Glomerular endothelial cell (primary cell): ENCODE measurements around the gene MORC3. TPM values are rescaled to one million over a fixed set of nuclear protein-coding genes. Genes with fewer than 3 reads are reported as not detected.

ENCODE experiments used
- DNase-seq: peaks from one replicate; pipeline ENCODE4 v3.0.0-alpha.2; 2011; ENCODE audit warnings: low read depth, low spot score; ENCODE audit errors: extremely low read depth
- total RNA-seq: library from RNA; depleted of rRNA; stranded (reverse); fragments of >200 nt; gene quantifications from 2 replicates; pipeline ENCODE4 v1.2.3, GENCODE V29; 2015

The MORC3 gene
- total RNA-seq, 1 donor from 2014 or later = 25.9 TPM

DNA sequence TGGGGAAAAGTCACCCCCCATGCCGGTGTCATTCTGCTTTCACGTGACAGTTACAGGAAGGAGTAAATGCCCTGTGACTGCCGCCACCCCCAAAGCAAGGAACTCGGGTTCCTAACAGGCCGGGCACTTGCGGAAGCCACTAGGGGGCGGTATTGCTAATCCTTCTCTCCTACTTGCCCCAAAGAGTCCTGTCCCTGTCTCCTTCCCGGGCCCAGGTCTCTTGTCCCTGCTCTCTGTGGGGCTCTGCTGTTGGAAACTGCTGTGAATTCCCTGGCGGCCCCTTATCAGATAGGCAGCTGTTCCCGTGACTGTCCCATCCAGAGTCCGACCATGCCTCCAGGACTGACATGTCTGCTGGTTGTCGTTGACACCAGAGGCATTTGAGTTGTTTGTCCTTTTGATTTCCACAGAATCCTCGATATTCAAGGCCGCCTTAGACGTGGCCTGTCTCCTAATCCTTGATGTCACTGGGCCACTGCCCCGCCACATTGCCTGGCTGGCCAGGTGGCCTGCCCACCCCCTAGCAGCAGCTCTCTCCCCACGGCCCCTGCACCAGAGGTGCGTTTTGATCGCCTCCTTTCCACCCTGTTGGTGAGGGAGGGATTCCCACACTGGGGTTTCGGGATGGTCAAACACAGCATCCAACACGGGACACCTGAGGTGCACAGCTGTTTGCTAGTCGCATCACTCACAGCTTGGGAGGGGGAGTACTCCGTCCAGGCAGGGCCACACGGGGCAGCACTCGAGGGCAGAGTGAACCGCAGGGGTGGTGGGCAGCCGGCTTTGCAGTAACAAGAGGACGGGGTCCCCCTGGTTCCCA lies 102.5 kb downstream of the MORC3 start:
- DNase-seq = no peak

DNA sequence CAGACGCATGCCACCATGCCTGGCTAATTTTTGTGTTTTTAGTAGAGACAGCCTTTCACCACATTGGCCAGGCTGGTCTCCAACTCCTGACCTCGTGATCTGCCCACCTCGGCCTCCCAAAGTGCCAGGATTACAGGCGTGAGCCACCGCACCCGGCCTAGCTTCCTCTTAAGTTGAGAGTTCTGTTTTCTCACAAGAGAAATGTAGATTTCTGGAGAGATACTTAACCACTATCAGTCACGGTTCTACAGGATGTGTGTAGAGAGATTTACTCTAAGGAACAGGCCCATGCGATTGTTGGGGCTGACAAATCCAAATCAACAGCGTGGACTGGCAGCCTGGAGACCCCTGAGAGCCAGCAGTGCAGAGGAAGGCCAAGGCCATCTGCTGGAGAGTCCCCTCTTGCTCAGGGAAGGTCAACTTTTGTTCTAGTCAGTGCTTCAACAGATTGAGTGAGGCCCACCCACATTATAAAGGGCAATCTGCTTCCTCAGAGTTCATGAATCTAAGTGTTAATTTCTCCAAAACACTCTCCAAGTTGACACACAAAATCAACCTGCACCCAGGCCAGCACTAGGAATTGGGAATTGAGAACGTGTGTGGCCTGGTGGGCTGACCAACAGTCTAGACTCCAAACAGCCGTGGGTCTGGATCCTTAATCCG lies 103.9 kb downstream of the MORC3 start:
- no peak for DNase-seq

DNA sequence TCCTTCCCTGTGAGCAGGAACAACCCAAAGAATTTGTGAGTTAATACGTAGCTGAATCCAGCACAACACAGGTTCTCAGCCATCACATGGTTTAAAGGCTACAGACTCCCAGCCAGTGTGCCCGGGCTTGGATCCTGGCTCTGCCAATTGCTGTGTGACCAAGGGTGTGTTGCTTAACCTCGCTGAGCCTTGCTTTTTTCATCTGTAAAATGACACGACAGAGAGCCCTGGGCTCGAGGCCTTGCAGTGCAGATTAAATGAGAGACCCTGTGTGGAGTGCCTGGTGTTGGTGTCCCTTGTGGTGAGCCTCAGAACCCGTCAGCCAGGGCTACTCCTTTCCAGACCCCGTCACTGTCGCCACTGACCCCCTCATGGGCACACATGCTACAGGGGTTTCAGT lies 104.6 kb downstream of the MORC3 start:
- DNase-seq = no peak

DNA sequence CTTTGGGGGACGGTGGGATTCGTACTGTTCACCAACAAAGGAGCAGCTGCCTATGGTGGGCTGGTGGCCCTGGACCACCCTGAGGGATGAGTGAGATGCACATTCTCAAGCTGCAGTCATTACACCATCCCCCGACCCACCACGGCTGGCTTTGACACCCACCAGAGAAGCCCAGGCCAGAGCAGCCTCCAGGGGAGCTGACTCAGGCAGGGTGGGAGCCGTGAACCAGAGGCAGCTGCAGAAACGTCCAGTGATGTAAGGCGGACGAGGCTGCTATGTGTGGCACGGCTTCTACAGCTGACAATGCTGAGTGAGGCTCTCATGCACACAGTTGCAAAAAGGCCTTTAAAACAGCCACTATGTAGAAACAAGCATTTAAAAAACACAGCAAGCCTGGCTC lies 105.3 kb downstream of the MORC3 start:
- no peak for DNase-seq

Other genes starting within 250 kb of the MORC3 start
- 5.6 and 18.8 TPM in 2 replicates for gene CBR3, start 185.1 kb upstream of the MORC3 start, total RNA-seq
- gene DOP1B, start 163.4 kb upstream of the MORC3 start, total RNA-seq = 11.7 and 29.8 TPM in 2 replicates
- 3.1 and 3.3 TPM in 2 replicates for gene CHAF1B, start 65.2 kb downstream of the MORC3 start, total RNA-seq
- gene CLDN14, start 159.9 kb downstream of the MORC3 start, total RNA-seq = 6.1 and 7.9 TPM in 2 replicates